Gastrocnemius medialis (tissue), 4 donors: ENCODE data around the gene AIF1L.

Experiments
- CTCF ChIP-seq, 5 experiments: fragments of 450-650 bp in 3 of 5; fragments of 200-600 bp in 2 of 5; sonication (generic) in 2 of 5; IDR thresholded peaks in 4 of 5; conservative IDR thresholded peaks in 1 of 5; 1 replicate in 4 of 5; 2 replicates in 1 of 5; pipeline ENCODE4 v1.5.1; 2016 to 2019; ENCODE audit warnings: antibody characterized with exemption in 5 of 5, mild to moderate bottlenecking in 3 of 5, moderate library complexity in 3 of 5
- POLR2A ChIP-seq, 2 donors: fragments of 450-650 bp; IDR thresholded peaks; one replicate each; pipeline ENCODE4 v1.6.1; 2017; ENCODE audit warnings: antibody characterized with exemption in 2 of 2, mild to moderate bottlenecking in 2 of 2, moderate library complexity in 2 of 2

GRCh38 chr9:131117121-131117761 is 20.9 kb downstream of the AIF1L start:
- no peak for TF ChIP-seq CTCF (IDR thresholded peaks at IDR 0.05 in 4 of 5, conservative IDR thresholded peaks at IDR 0.05 in 1 of 5)
- no peak for TF ChIP-seq POLR2A (IDR thresholded peaks at IDR 0.05)
